HUDEP-2 (cell line): ENCODE data around the gene SLC10A7.

Source experiments
- DNase-seq, 76 experiments: peaks; one replicate each; lab custom pipeline; 2025; ENCODE audit not compliant: unreplicated experiment in 76 of 76; lab: John Stamatoyannopoulos, UW

SLC10A7 gene

GRCh38 chr4:146271466-146271865 lies 250.3 kb downstream of the SLC10A7 start:
- DNase-seq: no peak

- no peak for DNase-seq
Measured at GRCh38 chr4:146269228-146269653, 252.5 kb downstream of the SLC10A7 start.

- no peak for DNase-seq
Measured at GRCh38 chr4:146267826-146268225, 253.9 kb downstream of the SLC10A7 start.

GRCh38 chr4:146265950-146266490 lies 255.7 kb downstream of the SLC10A7 start:
- DNase-seq: no peak

GRCh38 chr4:146263793-146264192 lies 257.9 kb downstream of the SLC10A7 start:
- DNase-seq: no peak

GRCh38 chr4:146261041-146261440 lies 260.7 kb downstream of the SLC10A7 start:
- no peak for DNase-seq

- DNase-seq: no peak
Measured at GRCh38 chr4:146260521-146260920, 261.2 kb downstream of the SLC10A7 start.

GRCh38 chr4:146257511-146257910 lies 264.2 kb downstream of the SLC10A7 start:
- no peak for DNase-seq

GRCh38 chr4:146256328-146256727 lies 265.4 kb downstream of the SLC10A7 start:
- DNase-seq: no peak

GRCh38 chr4:146255874-146256273 lies 265.9 kb downstream of the SLC10A7 start:
- DNase-seq: no peak

GRCh38 chr4:146255463-146255862 lies 266.3 kb downstream of the SLC10A7 start:
- DNase-seq: no peak

- no peak for DNase-seq
Measured at GRCh38 chr4:146252969-146253611, 268.6 kb downstream of the SLC10A7 start.

GRCh38 chr4:146247356-146247755 lies 274.4 kb downstream of the SLC10A7 start:
- DNase-seq: no peak

- DNase-seq: no peak
Measured at GRCh38 chr4:146246381-146246780, 275.4 kb downstream of the SLC10A7 start.

- no peak for DNase-seq
Measured at GRCh38 chr4:146245850-146246249, 275.9 kb downstream of the SLC10A7 start.

- DNase-seq: peak in 5 of 76 experiments; percentile 1 to 19 (median 3)
Measured at GRCh38 chr4:146245246-146245645, 276.5 kb downstream of the SLC10A7 start.

GRCh38 chr4:146244496-146244895 lies 277.2 kb downstream of the SLC10A7 start:
- DNase-seq: no peak

GRCh38 chr4:146243883-146244277 lies 277.9 kb downstream of the SLC10A7 start:
- no peak for DNase-seq

- peak in 14 of 76 experiments; percentile 1 to 37 (median 9) for DNase-seq
Measured at GRCh38 chr4:146243141-146243882, 278.4 kb downstream of the SLC10A7 start.

GRCh38 chr4:146238107-146238506 lies 283.6 kb downstream of the SLC10A7 start:
- no peak for DNase-seq

- DNase-seq: no peak
Measured at GRCh38 chr4:146237092-146237491, 284.6 kb downstream of the SLC10A7 start.

- no peak for DNase-seq
Measured at GRCh38 chr4:146236216-146236615, 285.5 kb downstream of the SLC10A7 start.
